IMR-90 (cell line): ENCODE measurements around the gene SNX32.

Source experiments
- FOS ChIP-seq: fragments of 150-350 bp; IDR thresholded peaks from 2 replicates; pipeline ENCODE4 v1.6.1; 2016; ENCODE audit warnings: low read depth, low read length
- MAFK ChIP-seq: IDR thresholded peaks from 2 replicates; pipeline ENCODE4 v1.6.1; 2012; ENCODE audit warnings: low read depth, low read length, improper control_type of control experiment
- MAZ ChIP-seq: IDR thresholded peaks from 2 replicates; pipeline ENCODE4 v1.6.1; 2012; ENCODE audit warnings: low read depth, mild to moderate bottlenecking, low read length, improper control_type of control experiment, moderate library complexity, borderline replicate concordance
- POLR2A ChIP-seq: IDR thresholded peaks from 2 replicates; pipeline ENCODE4 v1.6.1; 2012; ENCODE audit warnings: mild to moderate bottlenecking, low read depth, low read length
- RFX5 ChIP-seq: IDR thresholded peaks from 2 replicates; pipeline ENCODE4 v1.8.0; 2012; ENCODE audit warnings: low read depth, mild to moderate bottlenecking, low read length, moderate library complexity
- TF ChIP-seq, protein P1 (sequence below): conservative IDR thresholded peaks from 2 replicates; pipeline ENCODE4 v1.5.1; 2012; ENCODE audit warnings: mild to moderate bottlenecking, low read depth, low read length, improper control_type of control experiment

- TF ChIP-seq, protein P1, sequence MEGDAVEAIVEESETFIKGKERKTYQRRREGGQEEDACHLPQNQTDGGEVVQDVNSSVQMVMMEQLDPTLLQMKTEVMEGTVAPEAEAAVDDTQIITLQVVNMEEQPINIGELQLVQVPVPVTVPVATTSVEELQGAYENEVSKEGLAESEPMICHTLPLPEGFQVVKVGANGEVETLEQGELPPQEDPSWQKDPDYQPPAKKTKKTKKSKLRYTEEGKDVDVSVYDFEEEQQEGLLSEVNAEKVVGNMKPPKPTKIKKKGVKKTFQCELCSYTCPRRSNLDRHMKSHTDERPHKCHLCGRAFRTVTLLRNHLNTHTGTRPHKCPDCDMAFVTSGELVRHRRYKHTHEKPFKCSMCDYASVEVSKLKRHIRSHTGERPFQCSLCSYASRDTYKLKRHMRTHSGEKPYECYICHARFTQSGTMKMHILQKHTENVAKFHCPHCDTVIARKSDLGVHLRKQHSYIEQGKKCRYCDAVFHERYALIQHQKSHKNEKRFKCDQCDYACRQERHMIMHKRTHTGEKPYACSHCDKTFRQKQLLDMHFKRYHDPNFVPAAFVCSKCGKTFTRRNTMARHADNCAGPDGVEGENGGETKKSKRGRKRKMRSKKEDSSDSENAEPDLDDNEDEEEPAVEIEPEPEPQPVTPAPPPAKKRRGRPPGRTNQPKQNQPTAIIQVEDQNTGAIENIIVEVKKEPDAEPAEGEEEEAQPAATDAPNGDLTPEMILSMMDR: no peak
- TF ChIP-seq MAZ: no peak
- TF ChIP-seq RFX5: no peak
- TF ChIP-seq POLR2A: no peak
- TF ChIP-seq FOS: no peak
- no peak for TF ChIP-seq MAFK
Observed at GRCh38 chr11:65785319-65786007, 48.3 kb upstream of the SNX32 start.
